Mesothelial cell of epicardium (in vitro differentiated cells): ENCODE results near the gene GRIP2. TPM values are rescaled to one million over a fixed set of nuclear protein-coding genes. Genes with fewer than 3 reads are reported as not detected.

Experiments used
- DNase-seq, 2 experiments: peaks; one replicate each; pipeline ENCODE4 v3.0.0; 2021; ENCODE audit warnings: low spot score in 2 of 2; ENCODE audit not compliant: unreplicated experiment in 2 of 2
- H3K27ac Mint-ChIP-seq: 2 replicates; pipeline ENCODE4 v1.8.0; 2021; ENCODE audit warnings: mixed read lengths
- H3K27me3 Mint-ChIP-seq: 2 replicates; pipeline ENCODE4 v1.8.0; 2021; ENCODE audit warnings: low read depth, mixed read lengths
- H3K36me3 Mint-ChIP-seq: 2 replicates; pipeline ENCODE4 v1.8.0; 2021; ENCODE audit warnings: mixed read lengths
- H3K4me1 Mint-ChIP-seq: 2 replicates; pipeline ENCODE4 v1.8.0; 2021; ENCODE audit warnings: mixed read lengths
- H3K4me3 Mint-ChIP-seq: 2 replicates; pipeline ENCODE4 v1.8.0; 2021; ENCODE audit warnings: mild to moderate bottlenecking, moderate library complexity, mixed read lengths
- H3K9me3 Mint-ChIP-seq: 2 replicates; pipeline ENCODE4 v1.8.0; 2021; ENCODE audit warnings: mixed read lengths
- CTCF ChIP-seq: fragments of 200-600 bp; sonication (generic); IDR thresholded peaks from one replicate; pipeline ENCODE4 v1.5.0; 2021; ENCODE audit warnings: antibody characterized with exemption; ENCODE audit not compliant: unreplicated experiment
- total RNA-seq: library from RNA; stranded (reverse); gene quantifications from 3 replicates; pipeline ENCODE4 v1.2.1, GENCODE V29; 2021

GRIP2 gene
- total RNA-seq, 1 donor from 2014 or later: 1.1 TPM

GRCh38 chr3:14490831-14491230, 49.3 kb downstream of the GRIP2 start:
- H3K36me3 Mint-ChIP-seq: no peaks in the 10 kb centered on the region
- H3K4me3 Mint-ChIP-seq: no peak overlapping the region
- no peaks in the 10 kb centered on the region for H3K9me3 Mint-ChIP-seq
- H3K27ac Mint-ChIP-seq: no peak overlapping the region
- H3K4me1 Mint-ChIP-seq: no peaks in the 10 kb centered on the region
- no peak for DNase-seq
- no peaks in the 10 kb centered on the region for H3K27me3 Mint-ChIP-seq
- TF ChIP-seq CTCF: no peak

GRCh38 chr3:14490255-14490654, 49.9 kb downstream of the GRIP2 start:
- no peak for DNase-seq
- no peaks in the 10 kb centered on the region for H3K9me3 Mint-ChIP-seq
- no peak overlapping the region for H3K4me3 Mint-ChIP-seq
- no peak for TF ChIP-seq CTCF
- no peaks in the 10 kb centered on the region for H3K4me1 Mint-ChIP-seq
- no peaks in the 10 kb centered on the region for H3K27me3 Mint-ChIP-seq
- no peak overlapping the region for H3K27ac Mint-ChIP-seq
- H3K36me3 Mint-ChIP-seq: no peaks in the 10 kb centered on the region

DNA sequence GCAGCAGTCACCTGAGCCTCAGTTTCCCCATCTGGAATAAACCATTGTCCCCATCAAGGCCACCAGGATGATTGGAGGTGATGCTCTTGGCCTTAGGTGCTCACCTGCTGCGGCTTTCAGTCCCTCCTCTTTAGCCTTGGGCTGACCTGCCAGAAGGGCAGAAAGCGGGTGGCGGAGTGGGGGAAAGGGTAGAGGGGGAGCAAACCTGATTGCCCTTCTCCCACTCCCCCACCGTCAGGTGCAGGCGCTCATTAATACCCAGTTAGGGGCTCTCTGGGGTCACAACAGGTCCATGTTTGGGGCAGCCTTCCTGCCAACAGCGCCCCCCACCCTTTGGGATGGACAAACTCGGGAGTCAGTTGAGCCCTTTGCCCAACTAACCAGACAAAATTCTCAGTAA, 50.5 kb downstream of the GRIP2 start:
- Mint-ChIP-seq H3K27me3 (no peaks in the 10 kb centered on the region), H3K4me1 (no peaks in the 10 kb centered on the region), H3K36me3 (peaks cover 2% of the 10 kb centered on the region), H3K27ac (no peak overlapping the region), H3K9me3 (no peaks in the 10 kb centered on the region), H3K4me3 (no peak overlapping the region)
- no peak for TF ChIP-seq CTCF
- DNase-seq: no peak

- Mint-ChIP-seq H3K27me3 (no peaks in the 10 kb centered on the region), H3K4me3 (no peak overlapping the region), H3K4me1 (no peaks in the 10 kb centered on the region), H3K27ac (no peak overlapping the region), H3K9me3 (no peaks in the 10 kb centered on the region), H3K36me3 (peaks cover 4% of the 10 kb centered on the region)
- no peak for DNase-seq
- no peak for TF ChIP-seq CTCF
These were observed 51.7 kb downstream of the GRIP2 start for GRCh38 chr3:14488286-14489041.

DNA sequence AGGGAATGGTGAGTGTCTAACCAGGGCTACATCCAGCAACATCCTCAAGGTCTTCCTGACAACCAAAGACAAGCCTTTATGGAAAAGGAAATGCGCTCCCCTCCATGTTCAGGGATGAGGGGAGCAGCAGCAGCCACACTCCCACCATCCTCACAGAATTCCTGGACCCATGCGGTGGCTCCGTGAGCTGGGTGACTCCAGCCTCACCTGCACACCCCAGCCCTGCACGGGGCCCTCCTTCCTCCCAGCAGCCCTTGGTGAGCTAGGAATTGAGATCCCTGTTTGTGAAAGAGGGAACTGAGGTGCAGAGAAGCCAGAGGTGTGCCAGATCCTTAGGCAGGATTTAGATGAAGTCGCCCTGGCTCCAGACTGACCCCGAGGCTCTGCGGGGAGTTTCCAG, 52.3 kb downstream of the GRIP2 start:
- H3K4me3 Mint-ChIP-seq: no peak overlapping the region
- no peak for DNase-seq
- H3K27me3 Mint-ChIP-seq: no peaks in the 10 kb centered on the region
- no peaks in the 10 kb centered on the region for H3K4me1 Mint-ChIP-seq
- H3K36me3 Mint-ChIP-seq: peaks cover 6% of the 10 kb centered on the region
- H3K9me3 Mint-ChIP-seq: no peaks in the 10 kb centered on the region
- no peak for TF ChIP-seq CTCF
- H3K27ac Mint-ChIP-seq: no peak overlapping the region

- H3K4me3 Mint-ChIP-seq: no peak overlapping the region
- H3K36me3 Mint-ChIP-seq: peaks cover 6% of the 10 kb centered on the region
- H3K27me3 Mint-ChIP-seq: no peaks in the 10 kb centered on the region
- no peaks in the 10 kb centered on the region for H3K4me1 Mint-ChIP-seq
- DNase-seq: no peak
- H3K9me3 Mint-ChIP-seq: no peaks in the 10 kb centered on the region
- H3K27ac Mint-ChIP-seq: no peak overlapping the region
- no peak for TF ChIP-seq CTCF
These were observed 53.1 kb downstream of the GRIP2 start for GRCh38 chr3:14487086-14487485.
